HFFc6 (cell line): ENCODE data around the gene HNRNPH1. TPM values are rescaled to one million over a fixed set of nuclear protein-coding genes. Genes with fewer than 3 reads are reported as not detected.
A peak's percentile ranks its signal among the peaks of the same experiment; 100 is the strongest.

Experiments used
- DNase-seq: peaks from one replicate; pipeline ENCODE4 v3.0.0-alpha.2; 2018
- H3K27ac Mint-ChIP-seq: 2 replicates; pipeline ENCODE4 v1.8.0; 2020; ENCODE audit warnings: mild to moderate bottlenecking, mixed read lengths
- H3K27me3 Mint-ChIP-seq: 2 replicates; pipeline ENCODE4 v1.8.0; 2021; ENCODE audit warnings: mild to moderate bottlenecking, moderate library complexity, mixed read lengths; ENCODE audit not compliant: insufficient read depth
- H3K36me3 Mint-ChIP-seq: 2 replicates; pipeline ENCODE4 v1.8.0; 2021; ENCODE audit warnings: low read depth, mixed read lengths
- H3K4me1 Mint-ChIP-seq: 2 replicates; pipeline ENCODE4 v1.8.0; 2020; ENCODE audit warnings: low read depth, mixed read lengths
- H3K4me3 Mint-ChIP-seq: 2 replicates; pipeline ENCODE4 v1.8.0; 2020; ENCODE audit warnings: mild to moderate bottlenecking, moderate library complexity, mixed read lengths
- H3K9me3 Mint-ChIP-seq: 2 replicates; pipeline ENCODE4 v1.8.0; 2020; ENCODE audit warnings: mild to moderate bottlenecking, mixed read lengths
- total RNA-seq, 6 experiments: library from RNA; stranded (reverse); fragmentation: NEBNext Ultra II Directional; extraction: Animal tissue kit (Norgen Biotek cat#: 25700); gene quantifications; 2 replicates in 1 of 6; 3 replicates in 5 of 6; pipeline ENCODE4 v1.2.3, GENCODE V29; 2021
- TF ChIP-seq, protein P1 (sequence below): fragments of 200-600 bp; sonication (generic); IDR thresholded peaks from 2 replicates; pipeline ENCODE4 v1.5.0; 2021; ENCODE audit warnings: antibody characterized with exemption, mild to moderate bottlenecking

The HNRNPH1 gene
- total RNA-seq, 6 experiments from 2014 or later = 286 to 401 (median 358) TPM

GRCh38 chr5:179599100-179599499, 24.4 kb downstream of the HNRNPH1 start:
- Mint-ChIP-seq H3K36me3 (peaks cover 30% of the 10 kb centered on the region), H3K27ac (no peak overlapping the region; the same call in 1 of the 2 replicates), H3K9me3 (no peaks in the 10 kb centered on the region), H3K27me3 (peaks cover 1% of the 10 kb centered on the region), H3K4me1 (peaks cover 9% of the 10 kb centered on the region), H3K4me3 (no peak overlapping the region)
- no peak for DNase-seq
- TF ChIP-seq, protein P1, sequence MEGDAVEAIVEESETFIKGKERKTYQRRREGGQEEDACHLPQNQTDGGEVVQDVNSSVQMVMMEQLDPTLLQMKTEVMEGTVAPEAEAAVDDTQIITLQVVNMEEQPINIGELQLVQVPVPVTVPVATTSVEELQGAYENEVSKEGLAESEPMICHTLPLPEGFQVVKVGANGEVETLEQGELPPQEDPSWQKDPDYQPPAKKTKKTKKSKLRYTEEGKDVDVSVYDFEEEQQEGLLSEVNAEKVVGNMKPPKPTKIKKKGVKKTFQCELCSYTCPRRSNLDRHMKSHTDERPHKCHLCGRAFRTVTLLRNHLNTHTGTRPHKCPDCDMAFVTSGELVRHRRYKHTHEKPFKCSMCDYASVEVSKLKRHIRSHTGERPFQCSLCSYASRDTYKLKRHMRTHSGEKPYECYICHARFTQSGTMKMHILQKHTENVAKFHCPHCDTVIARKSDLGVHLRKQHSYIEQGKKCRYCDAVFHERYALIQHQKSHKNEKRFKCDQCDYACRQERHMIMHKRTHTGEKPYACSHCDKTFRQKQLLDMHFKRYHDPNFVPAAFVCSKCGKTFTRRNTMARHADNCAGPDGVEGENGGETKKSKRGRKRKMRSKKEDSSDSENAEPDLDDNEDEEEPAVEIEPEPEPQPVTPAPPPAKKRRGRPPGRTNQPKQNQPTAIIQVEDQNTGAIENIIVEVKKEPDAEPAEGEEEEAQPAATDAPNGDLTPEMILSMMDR = no peak

- H3K36me3 Mint-ChIP-seq = peaks cover 45% of the 10 kb centered on the region
Measured at GRCh38 chr5:179596421-179596820, 27.1 kb downstream of the HNRNPH1 start.

GRCh38 chr5:179595916-179596315, 27.6 kb downstream of the HNRNPH1 start:
- no peaks in the 10 kb centered on the region for H3K9me3 Mint-ChIP-seq
- no peak overlapping the region for H3K4me3 Mint-ChIP-seq
- peak overlapping the region; percentile 39; the same call in 1 of the 2 replicates for H3K27ac Mint-ChIP-seq
- peaks cover 9% of the 10 kb centered on the region for H3K4me1 Mint-ChIP-seq
- TF ChIP-seq, protein P1 = no peak
- peaks cover 45% of the 10 kb centered on the region for H3K36me3 Mint-ChIP-seq
- no peaks in the 10 kb centered on the region; the same call in none of the 2 replicates for H3K27me3 Mint-ChIP-seq
- no peak for DNase-seq

More at GRCh38 chr5:179596421-179596820, 27.1 kb downstream of the HNRNPH1 start:
- TF ChIP-seq, protein P1 = no peak
- Mint-ChIP-seq H3K4me1 (peaks cover 9% of the 10 kb centered on the region), H3K4me3 (no peak overlapping the region), H3K9me3 (no peaks in the 10 kb centered on the region), H3K27me3 (no peaks in the 10 kb centered on the region; the same call in none of the 2 replicates), H3K27ac (no peak overlapping the region)
- no peak for DNase-seq

- TF ChIP-seq, protein P1 = no peak
- H3K36me3 Mint-ChIP-seq = peaks cover 33% of the 10 kb centered on the region
- H3K4me3 Mint-ChIP-seq = no peak overlapping the region
- H3K27me3 Mint-ChIP-seq = no peaks in the 10 kb centered on the region; the same call in 1 of the 2 replicates
- H3K4me1 Mint-ChIP-seq = no peaks in the 10 kb centered on the region
- no peaks in the 10 kb centered on the region for H3K9me3 Mint-ChIP-seq
- no peak overlapping the region for H3K27ac Mint-ChIP-seq
- no peak for DNase-seq
Measured at GRCh38 chr5:179588166-179588565, 35.3 kb downstream of the HNRNPH1 start.

GRCh38 chr5:179585941-179586401, 37.5 kb downstream of the HNRNPH1 start:
- Mint-ChIP-seq H3K27ac (no peak overlapping the region), H3K4me1 (no peaks in the 10 kb centered on the region), H3K36me3 (peaks cover 25% of the 10 kb centered on the region), H3K4me3 (no peak overlapping the region), H3K27me3 (no peaks in the 10 kb centered on the region; the same call in 1 of the 2 replicates), H3K9me3 (no peaks in the 10 kb centered on the region)
- no peak for DNase-seq
- TF ChIP-seq, protein P1 = no peak
